Measurements from ENCODE around the gene PDCD1LG2.
A peak's percentile ranks its signal among the peaks of the same experiment; 100 is the strongest.
"Not testable (repeated sequence)": the region's sequence is repeated elsewhere in the genome, so short reads cannot be mapped to it uniquely, and the experiment has no call there.

The PDCD1LG2 gene

GRCh38 chr9:5510360-5510931 is at the start of gene PDCD1LG2:
TSS of gene PDCD1LG2 (plus strand) at chr9:5510531. CDS start at chr9:5522547, 12,016 bp downstream.
- peak in 2 of 3 experiments; percentile 40 to 58 for DNase-seq (ENCODE audit: low read depth in 3 of 3)

DNA sequence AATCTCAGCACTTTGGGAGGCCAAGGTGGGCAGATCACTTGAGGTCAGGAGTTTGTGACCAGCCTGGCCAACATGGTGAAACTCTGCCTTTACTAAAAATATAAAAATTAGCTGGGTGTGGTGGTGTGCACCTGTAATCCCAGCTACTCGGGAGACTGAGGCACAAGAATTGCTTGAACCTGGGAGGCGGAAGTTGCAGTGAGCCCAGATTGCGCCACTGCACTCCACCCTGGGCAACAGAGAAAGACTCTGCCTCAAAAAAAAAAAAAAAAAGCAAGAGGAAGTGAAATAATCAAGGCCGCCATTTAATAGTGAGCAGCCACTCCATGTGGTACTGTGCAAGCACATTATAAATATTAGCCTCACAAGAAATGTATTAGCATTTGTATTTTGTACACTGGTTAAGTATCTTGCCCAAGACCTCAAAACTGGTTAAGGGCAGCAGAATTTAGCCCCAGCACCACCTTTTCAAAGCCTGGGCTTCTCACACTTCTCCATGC is 45.5 kb upstream of the PDCD1LG2 start:
- DNase-seq (ENCODE audit: low read depth in 3 of 3), result not testable (repeated sequence)

- DNase-seq (ENCODE audit: low read depth in 3 of 3), result no peak
Measured at GRCh38 chr9:5466005-5466404, 44.3 kb upstream of the PDCD1LG2 start.

GRCh38 chr9:5466766-5467165 is 43.6 kb upstream of the PDCD1LG2 start:
- no peak for DNase-seq (ENCODE audit: low read depth in 3 of 3)

GRCh38 chr9:5468850-5469249 is 41.5 kb upstream of the PDCD1LG2 start:
- no peak for DNase-seq (ENCODE audit: low read depth in 3 of 3)

GRCh38 chr9:5470122-5470521 is 40.2 kb upstream of the PDCD1LG2 start:
- DNase-seq (ENCODE audit: low read depth in 3 of 3), result no peak

- DNase-seq (ENCODE audit: low read depth in 3 of 3), result no peak
Measured at GRCh38 chr9:5470816-5471215, 39.5 kb upstream of the PDCD1LG2 start.

DNA sequence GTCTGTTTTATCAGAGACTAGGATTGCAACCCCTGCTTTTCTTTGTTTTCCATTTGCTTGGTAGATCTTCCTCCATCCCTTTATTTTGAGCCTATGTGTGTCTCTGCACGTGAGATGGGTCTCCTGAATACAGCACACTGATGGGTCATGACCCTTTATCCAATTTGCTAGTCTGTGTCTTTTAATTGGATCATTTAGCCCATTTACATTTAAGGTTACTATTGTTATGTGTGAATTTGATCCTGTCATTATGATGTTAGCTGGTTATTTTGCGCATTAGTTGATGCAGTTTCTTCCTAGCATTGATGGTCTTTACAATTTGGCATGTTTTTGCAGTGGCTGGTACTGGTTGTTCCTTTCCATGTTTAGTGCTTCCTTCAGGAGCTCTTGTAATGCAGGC is 34.7 kb upstream of the PDCD1LG2 start:
- not testable (repeated sequence) for DNase-seq (ENCODE audit: low read depth in 3 of 3)

- peak in 1 of 3 experiments; percentile 18 for DNase-seq (ENCODE audit: low read depth in 3 of 3)
Measured at GRCh38 chr9:5478206-5478605, 32.1 kb upstream of the PDCD1LG2 start.

GRCh38 chr9:5479994-5480694 is 30.2 kb upstream of the PDCD1LG2 start:
- no peak for DNase-seq (ENCODE audit: low read depth in 3 of 3)

DNA sequence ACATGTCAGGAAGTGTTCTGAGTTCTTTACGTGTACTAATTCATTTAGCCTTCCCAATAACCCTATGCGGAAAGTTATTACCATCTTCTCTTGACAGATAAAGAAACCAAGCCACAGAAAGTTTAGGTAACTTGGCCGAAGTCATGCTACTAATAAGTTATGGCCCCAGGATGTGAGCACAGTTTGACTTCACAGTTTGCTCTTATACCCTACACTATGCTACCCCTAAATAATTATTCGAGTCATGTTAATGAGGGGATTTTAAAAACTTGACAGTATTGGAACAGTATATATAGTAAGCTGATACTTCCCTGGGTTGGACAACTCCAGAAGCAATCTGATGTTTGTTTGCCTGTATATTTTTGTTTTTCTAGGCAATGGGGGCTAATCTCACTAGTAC is 29.4 kb upstream of the PDCD1LG2 start:
- no peak for DNase-seq (ENCODE audit: low read depth in 3 of 3)

DNA sequence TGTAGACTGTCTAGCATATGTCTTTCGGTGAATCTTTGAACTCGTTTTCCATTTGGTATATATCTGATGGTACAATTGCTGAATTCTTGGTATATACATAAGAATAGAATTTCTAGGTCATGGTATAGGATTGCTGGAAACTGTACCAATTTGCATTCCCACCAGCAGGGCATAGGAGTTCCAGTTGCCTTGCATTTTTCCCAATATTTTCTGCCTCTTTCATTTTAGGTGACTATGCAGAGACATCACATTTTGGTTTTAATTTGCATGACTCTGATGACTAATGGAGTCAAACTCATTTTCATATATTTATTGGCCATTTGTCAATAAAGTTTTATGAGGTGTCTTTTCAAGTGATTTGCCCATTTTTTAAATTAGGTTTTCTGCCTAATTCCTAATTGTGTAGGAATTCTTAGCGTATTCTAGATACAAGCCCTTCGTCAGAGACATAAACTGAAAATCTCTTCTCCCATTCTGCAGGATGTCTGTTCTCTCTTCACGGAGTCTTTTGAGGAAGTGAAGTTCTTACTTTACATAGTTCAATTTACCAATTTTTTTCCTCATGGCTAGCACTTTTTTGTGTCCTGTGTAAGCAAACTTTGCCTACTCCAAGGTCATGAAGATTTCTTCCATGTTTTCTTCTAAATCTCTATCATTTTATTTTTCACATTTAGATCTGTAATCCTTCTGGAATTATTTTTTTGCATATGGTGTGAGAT is 28.9 kb upstream of the PDCD1LG2 start:
- no peak for DNase-seq (ENCODE audit: low read depth in 3 of 3)

- DNase-seq (ENCODE audit: low read depth in 3 of 3), result no peak
Measured at GRCh38 chr9:5482194-5482593, 28.1 kb upstream of the PDCD1LG2 start.

GRCh38 chr9:5483306-5483705 is 27.0 kb upstream of the PDCD1LG2 start:
- no peak for DNase-seq (ENCODE audit: low read depth in 3 of 3)

GRCh38 chr9:5485378-5486085 is 24.8 kb upstream of the PDCD1LG2 start:
- no peak for DNase-seq (ENCODE audit: low read depth in 3 of 3)

GRCh38 chr9:5486988-5487387 is 23.3 kb upstream of the PDCD1LG2 start:
- DNase-seq (ENCODE audit: low read depth in 3 of 3), result no peak

GRCh38 chr9:5488221-5489008 is 21.9 kb upstream of the PDCD1LG2 start:
- no peak for DNase-seq (ENCODE audit: low read depth in 3 of 3)

DNA sequence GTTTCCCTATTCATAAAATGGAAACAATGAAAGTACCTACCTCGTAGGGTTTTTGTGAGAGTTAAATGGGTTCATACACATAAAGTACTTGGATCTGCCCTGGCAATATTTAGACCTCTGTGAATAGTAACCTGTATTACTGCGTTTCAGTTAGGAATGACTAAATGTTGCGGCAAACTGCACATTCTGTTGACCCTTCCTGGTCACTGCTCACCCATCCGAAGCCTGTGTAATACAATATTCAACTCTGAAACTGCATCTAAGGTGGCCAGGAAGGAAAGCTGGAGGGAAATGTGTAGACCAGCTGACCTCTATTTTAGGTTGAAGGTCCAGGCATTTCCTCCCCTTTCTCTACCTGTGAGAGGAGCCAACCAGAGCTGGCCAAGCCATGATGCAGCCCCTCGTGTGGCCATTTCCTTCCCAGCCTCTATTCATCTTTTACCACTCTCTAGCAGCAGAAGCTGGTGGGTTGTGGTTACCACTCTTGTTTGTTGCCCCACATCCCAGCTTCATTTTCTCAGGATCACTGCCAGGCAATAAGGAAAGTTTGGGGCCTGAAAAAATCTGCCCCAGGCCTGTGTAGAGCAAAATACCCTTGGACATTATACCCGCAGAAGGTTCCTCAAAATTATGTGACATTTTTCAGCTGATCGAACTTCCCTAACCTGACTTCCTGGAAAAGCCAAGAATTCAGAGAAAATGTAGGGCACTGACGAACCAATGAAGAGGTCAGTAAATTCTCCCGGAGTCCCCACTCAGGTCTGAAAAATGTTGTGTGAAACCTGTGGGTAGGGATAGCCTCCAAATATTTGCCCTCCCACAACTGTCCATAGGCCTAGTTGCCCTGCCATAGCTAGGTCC is 20.5 kb upstream of the PDCD1LG2 start:
- no peak for DNase-seq (ENCODE audit: low read depth in 3 of 3)

DNA sequence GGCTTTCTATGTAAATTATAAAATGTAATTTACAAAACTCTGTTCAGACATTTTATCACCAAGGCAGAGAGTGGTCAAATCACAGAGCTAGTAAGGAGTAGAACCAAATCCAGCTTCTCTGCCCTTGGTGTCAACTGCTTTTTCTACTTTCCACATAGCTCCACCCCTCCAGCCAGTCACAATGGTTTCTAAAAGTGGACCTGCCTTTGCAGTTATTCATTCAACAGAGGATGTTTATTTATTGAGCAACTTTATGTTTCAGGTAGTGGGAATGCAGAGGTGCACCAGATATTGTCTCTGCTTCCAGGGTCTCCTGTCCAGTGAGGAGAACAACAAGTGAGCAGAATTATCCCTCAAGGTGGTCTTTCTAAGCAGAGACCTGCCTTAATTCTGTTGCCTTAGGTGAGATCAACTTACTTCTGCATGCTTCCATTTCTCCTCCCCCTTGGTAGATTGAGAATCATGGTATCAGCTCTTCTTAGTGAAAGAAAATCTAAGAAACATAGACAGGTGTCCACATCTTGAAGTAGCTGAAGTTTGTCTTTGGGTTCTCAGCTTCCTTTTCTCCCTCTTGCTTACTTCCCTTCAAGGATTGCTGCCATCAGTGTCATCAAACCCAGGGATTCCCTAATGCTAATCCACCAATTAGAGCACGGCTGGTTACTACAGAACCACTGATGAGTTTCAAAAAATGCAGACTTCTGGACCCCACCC is 17.2 kb upstream of the PDCD1LG2 start:
- DNase-seq (ENCODE audit: low read depth in 3 of 3), result no peak

All from stimulated activated CD4-positive, alpha-beta T cell treated with anti-CD3 and anti-CD28 coated beads, TNF-alpha, amount 100 ng/mL, for 24 hours (primary cell).